AG08396 (cell line): ENCODE data around the gene HIP1R.
A peak's percentile ranks its signal among the peaks of the same experiment; 100 is the strongest.
"Not testable (repeated sequence)": the region's sequence is repeated elsewhere in the genome, so short reads cannot be mapped to it uniquely, and the experiment has no call there.

Experiments
- DNase-seq: peaks from one replicate; pipeline ENCODE4 v3.0.0; 2012; ENCODE audit warnings: low spot score, mixed read lengths

HIP1R gene, protein sequence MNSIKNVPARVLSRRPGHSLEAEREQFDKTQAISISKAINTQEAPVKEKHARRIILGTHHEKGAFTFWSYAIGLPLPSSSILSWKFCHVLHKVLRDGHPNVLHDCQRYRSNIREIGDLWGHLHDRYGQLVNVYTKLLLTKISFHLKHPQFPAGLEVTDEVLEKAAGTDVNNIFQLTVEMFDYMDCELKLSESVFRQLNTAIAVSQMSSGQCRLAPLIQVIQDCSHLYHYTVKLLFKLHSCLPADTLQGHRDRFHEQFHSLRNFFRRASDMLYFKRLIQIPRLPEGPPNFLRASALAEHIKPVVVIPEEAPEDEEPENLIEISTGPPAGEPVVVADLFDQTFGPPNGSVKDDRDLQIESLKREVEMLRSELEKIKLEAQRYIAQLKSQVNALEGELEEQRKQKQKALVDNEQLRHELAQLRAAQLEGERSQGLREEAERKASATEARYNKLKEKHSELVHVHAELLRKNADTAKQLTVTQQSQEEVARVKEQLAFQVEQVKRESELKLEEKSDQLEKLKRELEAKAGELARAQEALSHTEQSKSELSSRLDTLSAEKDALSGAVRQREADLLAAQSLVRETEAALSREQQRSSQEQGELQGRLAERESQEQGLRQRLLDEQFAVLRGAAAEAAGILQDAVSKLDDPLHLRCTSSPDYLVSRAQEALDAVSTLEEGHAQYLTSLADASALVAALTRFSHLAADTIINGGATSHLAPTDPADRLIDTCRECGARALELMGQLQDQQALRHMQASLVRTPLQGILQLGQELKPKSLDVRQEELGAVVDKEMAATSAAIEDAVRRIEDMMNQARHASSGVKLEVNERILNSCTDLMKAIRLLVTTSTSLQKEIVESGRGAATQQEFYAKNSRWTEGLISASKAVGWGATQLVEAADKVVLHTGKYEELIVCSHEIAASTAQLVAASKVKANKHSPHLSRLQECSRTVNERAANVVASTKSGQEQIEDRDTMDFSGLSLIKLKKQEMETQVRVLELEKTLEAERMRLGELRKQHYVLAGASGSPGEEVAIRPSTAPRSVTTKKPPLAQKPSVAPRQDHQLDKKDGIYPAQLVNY

DNA sequence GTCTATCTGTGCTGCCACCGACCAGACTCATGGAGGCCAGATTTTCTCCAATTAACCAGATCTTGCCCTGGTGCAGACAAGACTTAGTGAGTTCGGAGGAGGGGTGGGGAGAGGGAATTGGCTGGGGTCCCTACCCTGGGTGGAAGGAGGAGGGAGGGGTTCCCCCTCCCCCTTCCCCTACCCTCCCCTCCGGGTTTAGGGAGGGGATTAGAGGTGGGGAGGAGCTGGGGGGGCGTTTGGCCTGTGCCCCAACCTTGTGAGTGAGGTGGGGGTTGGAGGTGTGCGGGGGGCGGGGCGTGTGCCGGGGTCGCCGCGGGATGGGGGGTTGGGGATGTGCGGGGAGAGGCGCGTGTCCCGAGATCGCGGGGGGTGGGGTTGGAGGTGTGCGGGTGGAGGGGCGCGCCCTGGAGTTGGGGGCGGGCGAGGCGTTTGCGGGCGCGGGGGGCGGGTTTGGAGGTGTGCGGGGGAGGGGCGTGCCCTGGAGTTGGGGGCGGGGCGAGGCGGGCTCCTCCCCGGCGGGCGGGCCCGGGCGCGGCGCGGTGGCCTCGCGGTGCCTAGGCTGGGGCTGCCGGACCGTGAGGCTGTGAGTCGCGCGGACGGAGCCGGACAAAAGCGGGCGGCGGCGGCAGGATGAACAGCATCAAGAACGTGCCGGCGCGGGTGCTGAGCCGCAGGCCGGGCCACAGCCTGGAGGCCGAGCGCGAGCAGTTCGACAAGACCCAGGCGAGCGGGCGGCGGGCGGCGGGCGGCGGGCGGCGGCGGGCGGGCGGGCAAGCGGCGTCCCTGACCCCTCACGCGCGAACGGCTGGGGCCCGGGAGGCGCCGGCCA, at the start of gene HIP1R:
Gene HIP1R (plus strand): TSS at position 537 of the 829 bp plus-strand sequence. CDS start 94 bp downstream, at position 631.
- DNase-seq = peak; percentile 82

DNA sequence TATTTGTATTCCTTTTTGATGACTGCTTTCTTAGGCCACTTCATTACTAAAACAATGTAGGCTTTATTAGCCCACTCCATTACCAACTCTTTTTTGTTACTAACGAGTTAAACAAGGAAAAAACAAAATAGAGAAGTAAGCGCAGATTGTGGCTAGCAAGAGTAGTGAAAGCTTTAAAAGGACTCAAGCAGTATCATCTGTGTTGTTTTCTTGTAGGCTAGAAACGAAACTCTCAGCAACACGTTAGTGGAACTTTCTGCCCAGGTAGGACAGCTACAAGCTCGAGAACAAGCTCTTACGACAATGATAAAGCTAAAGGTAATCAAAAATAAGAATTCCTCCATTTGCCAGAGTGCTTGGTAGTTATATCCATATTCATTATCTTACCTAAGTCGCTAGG, 49.8 kb upstream of the HIP1R start:
- DNase-seq = no peak

DNA sequence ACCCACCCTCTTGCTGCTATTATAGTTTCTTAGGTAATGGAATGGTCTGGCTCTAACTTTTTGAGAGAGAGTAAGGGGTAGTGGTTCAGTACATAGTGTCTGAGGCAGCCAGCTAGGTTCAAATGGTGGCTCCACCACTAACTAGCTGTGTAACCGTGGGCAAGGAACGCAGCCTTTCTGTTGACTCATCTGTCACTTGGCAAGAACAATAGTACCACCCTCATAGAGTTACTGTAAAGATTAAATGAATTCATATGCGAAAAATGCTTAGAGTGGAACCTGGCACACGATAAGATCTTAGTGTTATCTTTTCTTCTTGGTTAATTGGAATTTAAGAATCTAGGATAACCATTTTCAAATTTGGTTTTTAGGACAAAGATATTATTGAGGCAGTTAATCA, 46.9 kb upstream of the HIP1R start:
- no peak for DNase-seq

- no peak for DNase-seq
These were observed 45.6 kb upstream of the HIP1R start for GRCh38 chr12:122789637-122790036.

DNA sequence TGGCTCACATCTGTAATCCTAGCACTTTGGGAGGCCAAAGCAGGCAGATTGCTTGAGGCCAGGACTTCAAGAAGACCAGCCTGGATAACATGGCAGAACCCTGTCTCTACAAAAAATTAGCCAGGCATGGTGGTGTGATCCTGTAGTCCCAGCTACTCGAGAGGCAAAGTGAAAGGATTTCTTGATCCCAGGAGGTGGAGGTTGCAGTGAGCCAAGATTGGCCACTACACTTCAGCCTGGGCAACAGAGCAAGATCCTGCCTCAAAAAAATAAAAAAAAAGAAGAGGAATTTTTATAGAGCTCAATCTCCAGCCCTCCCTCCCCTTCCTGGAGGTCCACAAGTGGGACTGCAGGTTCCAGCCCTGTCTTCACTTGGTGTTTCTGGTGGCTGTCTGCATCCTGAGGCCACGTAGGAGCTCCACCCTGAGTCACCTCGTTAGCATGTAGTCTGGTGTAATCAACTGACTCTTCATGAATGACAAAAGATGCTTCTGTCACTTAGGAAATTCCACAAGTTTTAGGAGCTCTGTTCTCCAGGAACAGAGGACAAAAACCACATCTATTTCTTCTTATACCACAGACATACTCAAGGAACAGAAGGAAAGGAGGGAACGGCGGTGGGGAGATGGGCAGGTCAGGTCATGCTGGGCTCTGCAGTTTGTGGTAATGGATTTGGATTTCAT, 44.7 kb upstream of the HIP1R start:
- DNase-seq = no peak

DNA sequence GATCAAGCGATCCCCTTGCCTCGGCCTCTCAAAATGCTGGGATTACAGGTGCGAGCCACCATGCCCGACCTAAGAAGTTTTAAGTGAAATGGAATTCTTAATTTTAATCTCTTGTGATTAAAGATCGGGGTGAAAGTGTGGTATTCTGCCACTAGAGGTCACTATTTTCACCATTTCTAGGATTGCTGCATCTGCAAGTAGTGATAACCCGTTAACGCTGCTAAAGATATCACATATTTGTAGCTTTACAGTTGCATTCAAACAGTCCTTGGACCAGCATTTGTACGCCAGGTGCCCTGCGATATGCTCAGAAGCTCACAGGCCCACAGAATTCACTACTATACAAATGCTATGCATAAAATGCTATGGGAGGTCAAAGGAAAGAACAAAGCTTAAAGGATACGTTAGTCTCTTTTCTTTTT, 41.6 kb upstream of the HIP1R start:
- peak; percentile 61 for DNase-seq

DNA sequence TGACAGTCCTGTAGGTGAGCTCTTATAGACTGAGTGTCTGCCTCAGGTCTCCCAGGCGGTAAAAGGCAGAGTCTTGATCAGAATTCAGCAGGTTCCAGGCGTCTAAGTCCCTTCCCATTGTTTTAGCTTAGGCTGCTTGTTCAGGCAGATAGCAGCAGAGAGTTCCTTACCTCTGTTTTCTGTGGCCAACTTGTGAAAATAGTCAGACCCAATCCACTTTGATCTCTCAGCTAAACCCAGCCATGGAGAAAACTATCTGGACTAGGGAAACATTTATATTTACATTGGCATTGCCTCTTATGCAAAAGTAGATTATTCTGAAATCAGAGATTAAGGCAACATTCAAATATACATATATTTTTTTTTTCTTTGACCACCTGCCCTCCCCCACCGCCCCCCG, 39.5 kb upstream of the HIP1R start:
- no peak for DNase-seq

DNA sequence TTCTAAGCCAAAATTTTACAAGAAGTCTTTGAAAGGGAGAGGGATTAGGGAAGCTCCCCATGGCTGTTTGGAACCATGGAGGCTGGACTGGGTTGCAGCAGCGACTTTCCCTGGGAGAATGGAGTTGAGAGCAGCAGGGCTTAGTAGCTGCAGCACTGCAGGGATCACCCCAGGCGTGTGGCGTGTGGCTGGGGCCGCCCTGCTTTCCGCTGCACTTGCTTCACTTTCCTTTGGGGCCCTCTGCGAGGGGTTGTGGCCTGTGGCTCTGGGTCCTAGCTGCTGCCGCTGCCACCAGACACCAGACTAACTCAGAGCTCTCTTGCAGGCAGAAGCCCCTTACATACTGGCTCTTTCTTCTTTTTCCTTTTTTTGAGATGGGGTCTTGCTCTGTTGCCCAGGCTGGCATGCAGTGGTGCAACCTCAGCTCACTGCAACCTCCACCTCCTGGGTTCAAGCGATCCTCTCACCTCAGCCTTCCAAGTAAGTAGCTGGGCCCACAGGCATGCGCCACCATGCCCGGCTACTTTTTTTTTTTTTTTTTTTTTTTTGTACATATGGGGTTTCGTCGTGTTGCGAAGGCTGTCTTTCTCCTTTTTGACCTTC, 35.5 kb upstream of the HIP1R start:
- no peak for DNase-seq

- no peak for DNase-seq
These were observed 31.3 kb upstream of the HIP1R start for GRCh38 chr12:122803937-122804336.

- DNase-seq = not testable (repeated sequence)
These were observed 30.3 kb upstream of the HIP1R start for GRCh38 chr12:122804957-122805356.

DNA sequence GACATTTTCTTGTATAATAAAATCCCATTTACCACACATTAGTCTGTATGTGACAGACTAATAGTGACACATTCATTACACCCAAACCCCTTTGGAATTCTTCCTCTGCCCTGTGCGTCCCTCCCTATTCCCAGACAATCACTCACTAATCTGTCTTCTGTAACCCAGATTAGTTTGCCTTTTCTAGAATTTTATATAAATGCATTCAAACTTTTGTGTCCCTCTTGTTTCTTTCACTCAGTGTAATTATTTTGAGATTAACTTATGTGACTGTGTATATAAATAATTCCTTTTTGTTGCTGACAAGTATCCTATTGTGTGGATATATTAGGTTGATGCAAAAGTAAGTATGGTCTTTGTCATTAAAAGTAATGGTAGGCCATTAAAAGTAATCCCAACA, 27.6 kb upstream of the HIP1R start:
- DNase-seq = no peak

DNA sequence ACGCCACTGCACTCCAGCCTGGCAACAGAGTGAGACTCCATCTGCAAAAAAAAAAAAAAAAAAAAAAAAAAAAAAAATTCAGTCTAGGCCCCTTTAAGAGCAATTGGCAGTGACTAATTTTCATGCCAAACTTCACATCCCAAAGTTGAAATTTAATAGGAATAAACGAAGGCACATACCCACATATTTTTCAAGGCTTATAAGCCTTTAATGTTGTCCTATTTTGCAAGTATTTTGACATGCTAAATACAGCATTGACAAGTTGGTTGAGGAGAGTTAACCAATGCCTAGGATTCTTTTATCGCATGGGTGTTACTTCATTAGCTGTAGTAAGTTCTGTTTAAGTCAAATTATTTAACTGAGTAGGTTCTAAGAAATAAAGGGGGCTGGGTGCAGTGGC, 23.5 kb upstream of the HIP1R start:
- no peak for DNase-seq

DNA sequence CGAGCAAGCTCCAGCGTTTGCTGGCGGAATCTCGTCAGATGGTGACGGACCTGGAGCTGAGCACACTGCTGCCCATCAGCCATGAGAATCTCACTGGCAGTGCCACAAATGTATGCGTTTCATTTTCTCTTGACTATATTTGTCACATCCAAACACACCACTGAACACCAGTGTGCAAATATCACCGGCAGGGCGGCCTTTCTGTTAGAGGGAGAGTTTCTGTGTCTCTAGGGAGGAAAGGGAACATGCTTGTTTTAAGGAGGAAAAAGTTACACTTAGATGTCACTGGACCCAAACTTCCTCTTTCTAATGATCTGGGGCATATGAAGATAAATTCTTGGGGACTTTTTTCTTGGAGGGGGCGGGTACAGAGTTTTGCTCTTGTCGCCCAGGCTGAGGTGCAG, 21.9 kb upstream of the HIP1R start:
- no peak for DNase-seq

- no peak for DNase-seq
These were observed 16.0 kb upstream of the HIP1R start for GRCh38 chr12:122819209-122819785.

- DNase-seq = no peak
These were observed 15.1 kb upstream of the HIP1R start for GRCh38 chr12:122820138-122820537.

- no peak for DNase-seq
These were observed 14.4 kb upstream of the HIP1R start for GRCh38 chr12:122820838-122821271.

GRCh38 chr12:122823429-122823828, 11.8 kb upstream of the HIP1R start:
- no peak for DNase-seq

DNA sequence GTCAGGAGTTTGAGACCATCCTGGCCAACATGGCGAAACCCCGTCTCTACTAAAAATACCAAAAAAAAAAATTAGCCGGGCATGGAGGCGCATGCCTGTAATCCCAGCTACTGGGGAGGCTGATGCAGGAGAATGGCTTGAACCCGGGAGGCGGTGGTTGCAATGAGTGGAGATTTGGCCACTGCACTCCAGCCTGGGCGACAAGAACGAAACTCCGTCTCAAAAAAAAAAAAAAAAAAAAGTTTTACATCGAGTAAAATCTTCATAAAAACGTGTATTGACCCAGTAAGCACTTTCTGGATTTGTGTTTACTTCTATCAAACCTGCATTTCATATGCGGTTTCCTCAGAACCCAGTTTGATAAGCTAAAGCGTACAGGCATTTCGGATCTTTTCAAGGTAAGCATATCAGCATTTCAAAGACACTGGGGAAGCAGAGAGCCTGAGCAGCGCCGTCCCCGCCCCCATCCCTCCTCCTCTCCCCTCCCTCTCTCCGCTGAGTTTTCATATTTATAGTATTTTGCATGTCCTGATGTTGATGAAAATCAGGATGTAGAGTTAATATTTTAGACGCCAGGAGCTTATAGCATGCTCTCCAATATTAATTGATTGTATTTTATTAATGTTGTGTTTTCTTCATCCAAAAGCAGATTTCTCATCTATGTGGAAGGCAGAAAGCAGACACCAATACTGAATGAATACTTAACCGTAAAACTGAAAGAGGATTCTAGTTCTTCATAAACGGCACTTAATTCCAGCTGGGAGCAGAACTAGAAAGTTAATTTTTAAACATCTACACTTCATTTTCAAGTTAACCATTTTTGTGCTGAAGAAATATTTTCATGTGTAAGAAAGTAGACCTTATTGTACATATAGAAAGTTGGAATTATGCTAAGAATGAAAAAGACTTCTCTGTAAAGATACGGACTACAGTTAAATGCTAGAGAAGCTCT, 9.2 kb upstream of the HIP1R start:
- peak; percentile 39 for DNase-seq

DNA sequence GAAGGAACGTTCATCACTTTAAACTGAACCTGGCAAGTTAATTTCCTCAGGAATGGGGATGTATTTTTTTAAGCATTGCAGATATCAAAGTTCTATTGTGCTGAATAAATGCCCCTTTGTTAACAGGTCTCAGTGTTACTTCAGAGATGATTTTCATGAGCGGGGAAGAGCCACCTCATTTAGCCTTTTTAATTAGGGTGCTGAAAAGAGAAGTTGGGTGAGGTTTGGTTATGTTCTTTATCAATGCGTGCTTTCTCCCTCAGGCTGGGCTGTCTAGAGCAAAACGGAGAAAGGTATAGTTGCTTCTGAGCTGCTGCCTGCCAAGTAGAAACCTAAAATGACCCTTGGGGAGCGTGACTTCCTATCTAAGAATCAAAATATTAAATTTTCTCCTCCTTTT, 8.0 kb upstream of the HIP1R start:
- no peak for DNase-seq
